ENCODE data around the gene DLX3.

- TF ChIP-seq CTCF (IDR thresholded peaks at IDR 0.05): no peak
- no peak for TF ChIP-seq ZFX (IDR thresholded peaks at IDR 0.05; ENCODE audit: borderline replicate concordance)
Observed at GRCh38 chr17:50035421-50035879, 40.4 kb upstream of the DLX3 start.

Measured in 22Rv1 (cell line).